Breast epithelium (tissue), 3 donors: ENCODE measurements around the gene KLHL3.

Source experiments
- CTCF ChIP-seq, 3 donors: fragments of 450-650 bp; IDR thresholded peaks; one replicate each; pipeline ENCODE4 v1.5.1; 2016 to 2017; ENCODE audit warnings: antibody characterized with exemption in 3 of 3, mild to moderate bottlenecking in 3 of 3, moderate library complexity in 3 of 3
- POLR2A ChIP-seq: fragments of 450-650 bp; IDR thresholded peaks from one replicate; pipeline ENCODE4 v1.6.1; 2016; ENCODE audit warnings: antibody characterized with exemption, mild to moderate bottlenecking, moderate library complexity
- POLR2AphosphoS5 ChIP-seq, 3 donors: sonication (generic); formaldehyde crosslinking; IDR thresholded peaks; one replicate each; pipeline ENCODE4 v1.6.1; 2017; ENCODE audit warnings: antibody characterized with exemption in 3 of 3

GRCh38 chr5:137689306-137689705 is 46.6 kb downstream of the KLHL3 start:
- TF ChIP-seq CTCF (IDR thresholded peaks at IDR 0.05) (no peak), POLR2AphosphoS5 (IDR thresholded peaks at IDR 0.05) (no peak), POLR2A (no peak)
